Prostate gland (tissue), 2 donors: ENCODE results near the gene MCHR1. TPM values are rescaled to one million over a fixed set of nuclear protein-coding genes. Genes with fewer than 3 reads are reported as not detected.
A peak's percentile ranks its signal among the peaks of the same experiment; 100 is the strongest.

ENCODE experiments used
- DNase-seq: peaks from one replicate; pipeline ENCODE4 v3.0.0-alpha.2; 2019; ENCODE audit warnings: low spot score
- H3K27ac ChIP-seq, 2 donors: fragments of 200-600 bp; sonication (generic); 2 replicates each; pipeline ENCODE4 v1.5.1; 2017 to 2019
- H3K27me3 ChIP-seq: fragments of 200-600 bp; sonication (generic); replicated peaks from 2 replicates; pipeline ENCODE4 v1.5.1; 2019; ENCODE audit not compliant: insufficient read depth
- H3K36me3 ChIP-seq, 2 donors: fragments of 200-600 bp; sonication (generic); 1 replicate in 1 of 2; 2 replicates in 1 of 2; pipeline versions ENCODE4 v1.5.1 to v1.8.1; 2017 to 2019
- H3K4me1 ChIP-seq: fragments of 200-600 bp; sonication (generic); replicated peaks from 2 replicates; pipeline ENCODE4 v1.5.1; 2019
- H3K4me3 ChIP-seq, 2 donors: fragments of 200-600 bp; sonication (generic); 2 replicates each; pipeline ENCODE4 v1.5.1; 2017 to 2019
- H3K9me3 ChIP-seq: fragments of 200-600 bp; sonication (generic); 2 replicates; pipeline ENCODE4 v1.5.1; 2017
- POLR2A ChIP-seq: fragments of 450-650 bp; IDR thresholded peaks from one replicate; pipeline ENCODE4 v1.6.1; 2016; ENCODE audit warnings: antibody characterized with exemption, mild to moderate bottlenecking
- POLR2AphosphoS5 ChIP-seq: sonication (generic); formaldehyde crosslinking; IDR thresholded peaks from one replicate; pipeline ENCODE4 v1.6.1; 2017; ENCODE audit warnings: antibody characterized with exemption
- WGBS: methylation state at CpG from one replicate; pipeline ENCODE4 v1.1.5; 2018; 5-methylcytosine and 5-hydroxymethylcytosine counted together
- intact Hi-C: fragments of 100-400 bp; cut with DNase I; formaldehyde crosslinking; loops from one replicate; pipeline ENCODE4 v1.14.2; 2022
- total RNA-seq, 2 donors: library from RNA; depleted of rRNA; stranded (reverse); fragments of >200 nt; gene quantifications; one replicate each; pipeline ENCODE4 v1.1.0, GENCODE V29; 2016
- TF ChIP-seq, protein P1 (sequence below), 4 experiments: fragments of 200-600 bp in 2 of 4; fragments of 450-650 bp in 2 of 4; sonication (generic) in 2 of 4; IDR thresholded peaks; 1 replicate in 3 of 4; 2 replicates in 1 of 4; pipeline ENCODE4 v1.5.1; 2016 to 2019; ENCODE audit warnings: antibody characterized with exemption in 4 of 4, mild to moderate bottlenecking in 2 of 4, moderate library complexity in 2 of 4

Gene MCHR1
- total RNA-seq, 2 donors from 2014 or later, result 0.45 TPM; not detected in 1

DNA sequence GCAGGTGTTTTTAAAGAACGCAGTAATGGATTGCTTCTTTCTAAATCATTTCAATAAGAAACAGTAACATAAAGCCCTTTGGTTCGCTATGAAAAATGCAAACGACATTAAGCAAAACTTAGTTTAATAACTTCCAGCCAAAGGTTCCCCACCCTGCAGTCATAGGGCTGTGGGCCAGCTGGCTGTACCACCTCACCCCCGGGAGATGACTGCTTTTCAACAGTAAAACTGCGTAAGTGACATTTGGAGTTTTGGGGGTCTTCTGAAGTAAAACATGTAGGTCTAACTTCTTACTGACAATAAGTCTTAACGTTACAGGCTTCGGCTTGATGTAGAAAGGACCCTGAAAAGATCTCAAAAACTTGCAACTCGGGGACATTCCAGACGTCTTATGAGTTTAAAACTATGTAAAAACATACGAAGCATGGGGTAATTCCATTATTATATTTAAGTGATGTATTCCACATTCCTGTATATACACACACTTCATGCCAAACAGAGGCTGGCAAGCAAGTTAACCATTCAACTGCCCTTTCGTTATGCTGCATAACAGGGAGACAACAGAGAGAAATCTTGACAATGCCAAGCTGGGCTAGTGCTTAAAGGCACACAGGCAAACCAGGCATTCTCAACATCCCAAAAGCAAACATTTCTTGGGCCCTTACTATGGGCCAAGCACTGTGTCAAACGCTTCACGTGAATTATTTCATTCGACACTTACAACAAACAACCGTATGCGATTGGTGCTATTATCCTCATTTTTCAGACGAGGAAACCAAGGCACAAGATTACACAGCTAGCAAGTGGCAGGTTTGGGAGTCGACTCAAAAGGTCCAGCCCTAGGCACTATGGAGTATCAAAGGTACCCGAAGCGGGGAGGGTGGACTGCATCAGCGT, 44.0 kb upstream of the MCHR1 start:
- Histone ChIP-seq H3K27me3 (no peaks in the 10 kb centered on the region), H3K36me3 (no peaks in the 10 kb centered on the region), H3K9me3 (no peaks in the 10 kb centered on the region), H3K4me1 (peaks cover 2% of the 10 kb centered on the region), H3K4me3 (peak overlapping the region; percentile 88 to 93), H3K27ac (peak overlapping the region; percentile 87 to 89)
- DNase-seq, result no peak
- 17% methylated on average over 21 of the region's 21 CpGs for WGBS
- intact Hi-C loops, result loop anchor here (5.0 kb wide), 1 partner anchor 108 kb away; no protein-coding TSS in a partner anchor
- TF ChIP-seq POLR2A (no peak), POLR2AphosphoS5 (no peak)
- TF ChIP-seq, protein P1, sequence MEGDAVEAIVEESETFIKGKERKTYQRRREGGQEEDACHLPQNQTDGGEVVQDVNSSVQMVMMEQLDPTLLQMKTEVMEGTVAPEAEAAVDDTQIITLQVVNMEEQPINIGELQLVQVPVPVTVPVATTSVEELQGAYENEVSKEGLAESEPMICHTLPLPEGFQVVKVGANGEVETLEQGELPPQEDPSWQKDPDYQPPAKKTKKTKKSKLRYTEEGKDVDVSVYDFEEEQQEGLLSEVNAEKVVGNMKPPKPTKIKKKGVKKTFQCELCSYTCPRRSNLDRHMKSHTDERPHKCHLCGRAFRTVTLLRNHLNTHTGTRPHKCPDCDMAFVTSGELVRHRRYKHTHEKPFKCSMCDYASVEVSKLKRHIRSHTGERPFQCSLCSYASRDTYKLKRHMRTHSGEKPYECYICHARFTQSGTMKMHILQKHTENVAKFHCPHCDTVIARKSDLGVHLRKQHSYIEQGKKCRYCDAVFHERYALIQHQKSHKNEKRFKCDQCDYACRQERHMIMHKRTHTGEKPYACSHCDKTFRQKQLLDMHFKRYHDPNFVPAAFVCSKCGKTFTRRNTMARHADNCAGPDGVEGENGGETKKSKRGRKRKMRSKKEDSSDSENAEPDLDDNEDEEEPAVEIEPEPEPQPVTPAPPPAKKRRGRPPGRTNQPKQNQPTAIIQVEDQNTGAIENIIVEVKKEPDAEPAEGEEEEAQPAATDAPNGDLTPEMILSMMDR (IDR thresholded peaks at IDR 0.05), result no peak

DNA sequence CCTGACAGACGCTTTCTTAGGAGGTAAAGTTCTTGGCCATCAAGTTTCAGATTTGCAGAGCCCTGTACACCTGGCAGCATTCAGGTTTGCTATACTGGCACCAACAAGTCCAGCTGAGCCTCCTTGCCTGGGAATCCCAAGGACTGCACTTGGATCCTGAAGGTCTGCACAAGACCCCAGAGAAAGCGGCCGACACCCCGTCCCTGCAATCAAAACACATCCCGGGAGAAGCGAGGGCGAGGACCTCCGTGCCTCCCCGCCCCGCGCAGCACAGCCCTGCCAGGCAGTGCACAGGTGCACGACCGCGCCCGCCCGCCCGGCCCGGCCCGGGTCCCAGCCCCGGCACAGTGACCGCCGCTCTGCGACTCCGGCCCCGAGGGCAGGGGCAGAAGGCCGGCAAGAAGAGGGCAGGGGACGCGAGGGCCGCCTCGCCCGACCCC, 43.3 kb upstream of the MCHR1 start:
- intact Hi-C loops, result loop anchor here (5.0 kb wide), 1 partner anchor 109 kb away; no protein-coding TSS in a partner anchor
- under 1% methylated on average over 17 of the region's 31 CpGs for WGBS
- Histone ChIP-seq H3K27me3 (no peaks in the 10 kb centered on the region), H3K4me1 (peaks cover 2% of the 10 kb centered on the region), H3K36me3 (no peaks in the 10 kb centered on the region), H3K4me3 (peak overlapping the region; percentile 88 to 93), H3K9me3 (no peaks in the 10 kb centered on the region), H3K27ac (peak overlapping the region; percentile 87 to 89)
- no peak for DNase-seq
- no peak for TF ChIP-seq POLR2A
- no peak for TF ChIP-seq POLR2AphosphoS5
- TF ChIP-seq, protein P1 (IDR thresholded peaks at IDR 0.05), result no peak

DNA sequence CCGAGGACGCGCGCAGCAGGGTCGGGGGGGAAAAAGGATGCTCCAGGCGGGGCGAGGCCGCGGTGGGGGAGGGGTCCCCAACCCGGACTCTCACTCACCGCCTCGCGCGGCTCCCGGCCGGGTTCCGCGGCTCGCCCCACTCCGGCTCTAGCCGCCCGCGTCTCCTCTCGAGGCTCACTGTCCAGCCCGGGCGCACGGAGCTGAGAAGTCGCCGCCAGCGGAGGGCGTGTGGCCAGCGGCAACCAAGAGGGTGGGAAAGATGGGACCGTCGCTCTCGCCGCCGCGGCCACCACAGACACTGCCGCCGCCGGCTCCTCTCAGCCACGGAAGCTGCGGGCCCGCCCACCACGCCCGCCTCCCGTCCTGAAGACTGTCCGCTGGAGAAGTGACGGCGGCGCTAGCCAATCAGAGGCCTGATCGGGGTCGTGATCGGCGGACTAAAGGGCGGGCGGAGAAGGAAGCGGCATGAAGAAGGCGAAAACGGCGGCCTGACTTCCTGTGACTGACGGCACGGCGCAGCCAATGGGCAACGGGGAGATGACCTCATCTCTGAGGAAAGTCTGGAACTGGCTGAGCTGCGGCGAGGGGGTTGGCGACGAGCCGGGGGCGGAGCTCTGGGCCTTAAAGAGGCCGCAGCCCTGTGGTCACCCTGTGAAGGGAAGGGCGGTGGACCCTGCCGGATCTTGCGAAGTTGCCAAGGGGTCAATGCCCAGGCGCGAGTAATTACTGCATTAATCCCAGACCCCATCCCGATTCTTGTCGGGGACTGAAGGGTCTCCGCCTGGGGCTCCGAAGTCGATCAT, 42.7 kb upstream of the MCHR1 start, which contains the start of gene MRTFA:
Gene MRTFA, minus strand, starts transcription at position 340 of the 803 bp plus-strand sequence.
- intact Hi-C loops, result loop anchor here (5.0 kb wide), 1 partner anchor 109 kb away; no protein-coding TSS in a partner anchor

More for the DNA sequence above, 42.7 kb upstream of the MCHR1 start, which contains the start of gene MRTFA:
- peaks cover 2% of the 10 kb centered on the region for H3K4me1 ChIP-seq
- H3K27me3 ChIP-seq, result no peaks in the 10 kb centered on the region
- peak; percentile 100 for DNase-seq
- H3K9me3 ChIP-seq, result no peaks in the 10 kb centered on the region
- peak within 1 kb of the TSS; percentile 88 to 93 for H3K4me3 ChIP-seq
- H3K36me3 ChIP-seq, result no peaks in the 10 kb centered on the region
- peak within 1 kb of the TSS; percentile 87 to 89 for H3K27ac ChIP-seq
- TF ChIP-seq, protein P1 (IDR thresholded peaks at IDR 0.05), result peak in 1 of 4 experiments; percentile 25
- TF ChIP-seq POLR2AphosphoS5 (peak; percentile 97), POLR2A (peak; percentile 98)
- under 1% methylated on average over 71 of the region's 82 CpGs for WGBS
